Fibroblast of lung (primary cell): ENCODE results near the gene SLC8A2.

ENCODE experiments used
- CTCF ChIP-seq, 2 donors: IDR thresholded peaks in 1 of 2; conservative IDR thresholded peaks in 1 of 2; 1 replicate in 1 of 2; 2 replicates in 1 of 2; pipeline ENCODE4 v1.5.1; 2011 to 2012; ENCODE audit warnings: low read length in 2 of 2, control low read depth in 1 of 2, inconsistent platforms in 1 of 2, low read depth in 1 of 2, mild to moderate bottlenecking in 1 of 2
- EZH2 ChIP-seq: IDR thresholded peaks from 2 replicates; pipeline ENCODE4 v1.5.1; 2012; ENCODE audit warnings: low read length, control low read depth, mild to moderate bottlenecking; ENCODE audit errors: missing control alignments

DNA sequence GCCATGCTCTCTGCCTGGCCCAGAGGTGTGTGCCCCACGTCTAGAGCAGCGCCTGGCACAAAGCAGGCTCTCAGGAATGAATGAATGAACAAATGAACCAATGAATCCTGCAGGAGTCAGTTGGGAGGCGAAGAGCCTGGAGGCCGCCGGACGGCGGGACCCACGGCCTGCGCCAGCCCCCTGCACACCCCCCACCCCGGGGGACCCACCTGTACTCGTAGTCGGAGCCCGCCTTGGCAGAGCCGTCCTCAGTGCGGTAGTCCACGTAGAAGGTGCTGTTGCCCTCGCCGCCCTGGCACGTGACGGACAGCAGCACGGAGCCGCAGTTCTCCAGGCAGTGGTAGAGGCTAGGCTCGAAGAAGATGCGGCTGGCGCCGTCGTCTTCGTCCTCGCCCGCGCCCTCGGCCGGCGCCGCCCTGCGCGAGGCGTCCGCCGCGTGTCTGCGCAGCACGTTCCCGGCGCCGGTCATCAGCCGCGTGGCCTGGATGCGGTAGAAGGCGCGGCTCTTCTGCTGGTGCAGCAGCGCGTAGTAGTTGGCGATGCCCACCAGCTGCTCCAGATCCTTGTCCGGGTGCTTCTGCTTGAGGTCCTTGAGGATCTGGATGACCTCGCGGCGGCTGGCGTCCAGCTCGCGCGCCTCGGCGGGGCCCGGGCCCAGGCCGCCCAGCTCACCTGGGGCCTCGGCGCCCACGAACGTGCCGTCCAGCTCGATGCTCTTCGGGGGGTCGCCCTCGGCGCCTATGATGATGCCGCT lies 14.8 kb downstream of the SLC8A2 start:
- TF ChIP-seq CTCF (conservative IDR thresholded peaks at IDR 0.05 in 1 of 2, IDR thresholded peaks at IDR 0.05 in 1 of 2; ENCODE audit: low read depth in 1 of 2, low read length in 2 of 2) (no peak), EZH2 (no peak)
